Gastrocnemius medialis (tissue), 4 donors: ENCODE results near the gene SELENOP.

ENCODE experiments used
- CTCF ChIP-seq, 5 experiments: fragments of 450-650 bp in 3 of 5; fragments of 200-600 bp in 2 of 5; sonication (generic) in 2 of 5; IDR thresholded peaks in 4 of 5; conservative IDR thresholded peaks in 1 of 5; 1 replicate in 4 of 5; 2 replicates in 1 of 5; pipeline ENCODE4 v1.5.1; 2016 to 2019; ENCODE audit warnings: antibody characterized with exemption in 5 of 5, mild to moderate bottlenecking in 3 of 5, moderate library complexity in 3 of 5
- POLR2A ChIP-seq, 2 donors: fragments of 450-650 bp; IDR thresholded peaks; one replicate each; pipeline ENCODE4 v1.6.1; 2017; ENCODE audit warnings: antibody characterized with exemption in 2 of 2, mild to moderate bottlenecking in 2 of 2, moderate library complexity in 2 of 2

- TF ChIP-seq CTCF (IDR thresholded peaks at IDR 0.05 in 4 of 5, conservative IDR thresholded peaks at IDR 0.05 in 1 of 5) (no peak), POLR2A (IDR thresholded peaks at IDR 0.05) (no peak)
These were observed 8.1 kb upstream of the SELENOP start for GRCh38 chr5:42819745-42820144.
